LoVo (cell line): ENCODE data around the gene ACER3.
"Not testable (repeated sequence)": the region's sequence is repeated elsewhere in the genome, so short reads cannot be mapped to it uniquely, and the experiment has no call there.

Source experiments
- DNase-seq: peaks from one replicate; pipeline ENCODE4 v3.0.0-alpha.2; 2016; ENCODE audit warnings: low spot score

ACER3 gene

DNA sequence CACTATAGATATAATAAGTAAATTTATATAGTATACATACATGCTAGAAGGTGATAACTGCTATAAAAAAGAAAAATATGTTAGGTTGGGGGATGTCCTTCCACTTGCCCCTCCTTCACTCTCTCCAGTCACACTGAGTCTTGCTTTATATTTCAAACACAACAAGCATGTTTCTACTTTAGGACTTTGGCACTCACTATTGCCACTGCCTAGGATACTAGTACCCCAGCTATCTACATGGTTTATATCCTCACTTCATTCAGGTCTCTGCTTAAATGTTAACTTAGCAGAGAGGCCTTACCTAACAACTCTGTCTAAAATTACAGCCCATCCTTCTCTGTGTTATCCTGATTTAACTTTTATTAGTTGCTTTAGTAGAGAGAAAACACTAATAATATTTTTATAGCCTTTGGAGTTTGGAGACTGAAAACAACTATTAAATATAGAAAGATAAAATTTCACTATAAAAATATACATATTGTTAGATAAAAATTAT lies 134.4 kb downstream of the ACER3 start:
- DNase-seq: no peak

DNA sequence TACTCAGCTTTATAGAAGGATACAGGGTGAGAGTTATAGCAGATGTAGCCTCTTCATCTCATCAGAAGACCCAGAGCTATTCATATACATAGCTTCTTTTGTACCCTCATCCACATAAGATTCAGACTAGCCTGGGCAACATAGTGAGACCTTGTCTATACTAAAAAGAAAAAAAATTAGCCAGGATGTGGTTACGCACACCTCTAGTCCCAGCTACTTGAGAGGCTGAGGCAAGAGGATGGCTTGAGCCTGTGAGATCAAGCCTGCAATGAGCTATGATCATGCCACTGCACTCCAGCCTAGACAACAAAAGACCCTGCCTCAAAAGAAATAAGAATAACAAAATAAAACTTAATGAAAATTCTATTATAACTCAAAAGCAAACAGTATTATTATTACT lies 136.8 kb downstream of the ACER3 start:
- no peak for DNase-seq

DNA sequence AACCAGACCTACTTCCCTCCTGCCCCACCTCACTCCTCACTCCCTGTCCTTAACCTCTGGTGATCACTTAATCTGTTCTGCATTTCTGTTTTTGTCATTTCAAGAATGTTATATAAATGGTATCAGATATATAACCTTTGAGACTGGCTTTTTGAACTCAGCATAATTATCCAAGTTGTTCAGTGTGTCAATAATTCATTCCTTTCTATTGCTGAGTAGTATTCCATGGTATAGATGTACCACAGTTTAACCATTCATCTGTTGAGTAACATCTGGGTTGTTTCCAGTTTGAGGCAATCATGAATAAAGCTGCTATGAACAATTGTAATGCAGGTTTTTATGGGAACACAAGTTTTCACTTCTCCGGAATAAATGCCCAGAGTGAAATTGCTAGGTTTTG lies 138.9 kb downstream of the ACER3 start:
- DNase-seq: no peak

DNA sequence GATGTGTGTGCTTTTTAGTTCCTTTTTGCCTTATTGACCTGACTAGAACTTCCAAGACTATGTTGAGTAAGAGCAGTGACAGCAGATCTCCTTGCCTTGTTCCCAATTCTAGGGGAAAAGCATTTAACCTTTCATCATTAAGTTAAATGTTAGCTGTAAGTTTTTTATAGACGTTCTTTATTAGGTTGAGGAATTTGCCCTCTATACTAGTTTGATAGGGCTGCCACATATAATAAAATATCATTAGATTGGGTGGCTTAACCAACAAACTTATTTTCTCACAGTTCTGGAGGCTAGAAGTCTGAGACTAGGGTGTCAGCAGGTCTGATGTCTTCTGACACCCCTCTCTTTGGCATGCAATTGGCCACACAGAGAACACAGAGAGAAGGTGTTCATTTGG lies 140.9 kb downstream of the ACER3 start:
- DNase-seq: peak; percentile 6

DNA sequence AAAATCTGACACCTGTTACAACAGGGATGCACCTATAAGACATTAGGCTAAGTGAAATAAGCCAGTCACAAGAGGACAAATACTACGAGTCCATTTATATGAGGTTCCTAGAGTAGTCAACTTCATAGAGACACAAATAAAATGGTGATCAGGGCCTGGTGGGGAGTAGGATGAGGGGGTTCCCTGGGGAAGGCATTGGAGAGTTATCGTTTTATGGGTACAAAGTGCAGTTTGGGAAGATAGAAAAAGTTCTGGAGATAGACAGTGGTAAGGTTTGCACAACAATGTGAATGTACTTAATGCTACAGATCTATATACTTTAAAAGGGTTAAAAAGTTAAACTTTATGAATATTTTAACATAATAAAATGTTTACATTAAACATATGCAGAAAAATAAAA lies 142.1 kb downstream of the ACER3 start:
- no peak for DNase-seq

DNA sequence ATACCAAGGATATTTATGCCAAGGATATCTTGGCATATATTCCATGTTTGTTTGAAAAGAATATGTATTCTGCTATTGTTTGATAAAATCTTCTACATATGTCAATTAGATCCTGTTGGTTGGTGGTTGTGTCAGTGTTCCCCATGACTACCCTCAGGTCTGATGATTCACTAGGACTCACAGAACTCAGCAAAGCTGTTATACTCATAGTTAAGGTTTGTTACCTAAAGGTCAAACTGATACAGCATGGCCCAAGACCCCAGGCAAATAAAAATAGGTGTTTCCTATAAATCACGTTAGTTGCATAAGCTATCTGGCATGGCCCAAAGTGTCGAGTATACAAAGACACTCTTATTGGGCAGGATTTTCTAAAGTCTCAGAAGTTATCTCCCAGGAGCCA lies 143.2 kb downstream of the ACER3 start:
- no peak for DNase-seq

DNA sequence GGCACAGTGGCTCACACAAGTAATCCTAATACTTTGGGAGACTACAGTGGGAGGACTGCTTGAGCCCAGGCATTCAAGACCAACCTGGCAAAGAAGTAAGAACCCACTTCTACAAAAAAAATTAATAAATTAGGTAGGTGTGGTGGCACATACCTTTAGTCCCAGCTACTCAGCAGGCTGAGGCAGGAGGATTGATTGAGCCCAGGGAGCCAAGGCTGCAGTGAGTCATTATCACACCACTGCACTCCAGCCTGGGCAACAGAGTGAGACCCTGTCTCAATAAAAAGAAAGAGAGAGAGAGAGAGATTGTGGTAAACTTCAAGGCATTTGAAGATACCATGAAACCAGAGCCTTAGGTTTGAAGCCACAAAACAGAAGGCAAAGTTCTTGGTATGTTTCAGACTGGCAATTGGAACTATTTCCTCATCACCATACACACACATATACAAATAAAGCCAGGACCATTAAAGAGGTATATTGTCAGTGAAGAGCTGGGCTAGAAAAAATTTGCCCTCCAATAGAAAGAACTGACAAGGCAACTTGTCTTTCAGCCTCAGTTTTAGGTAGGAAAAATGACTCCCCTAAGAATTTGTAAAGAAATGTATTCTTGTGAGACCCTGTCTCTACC lies 148.9 kb downstream of the ACER3 start:
- DNase-seq: no peak

DNA sequence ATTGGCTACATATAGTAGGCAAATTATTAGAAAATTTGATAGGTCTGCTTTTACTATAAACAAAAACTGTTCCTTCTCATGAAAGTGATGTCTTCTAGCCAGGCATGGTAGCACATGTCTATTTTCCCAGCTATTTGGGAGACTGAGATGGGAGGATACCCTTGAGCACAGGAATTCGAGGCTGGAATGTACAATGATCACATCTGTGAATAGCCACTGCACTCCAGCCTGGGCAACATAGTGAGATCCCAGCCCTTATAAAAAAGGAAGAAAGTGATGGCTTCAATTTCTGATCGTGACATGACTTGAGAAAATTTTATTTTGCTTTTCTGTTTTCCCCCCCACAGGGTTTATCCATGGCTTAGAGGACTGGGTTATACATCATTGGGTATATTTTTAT lies 154.0 kb downstream of the ACER3 start:
- DNase-seq: no peak

DNA sequence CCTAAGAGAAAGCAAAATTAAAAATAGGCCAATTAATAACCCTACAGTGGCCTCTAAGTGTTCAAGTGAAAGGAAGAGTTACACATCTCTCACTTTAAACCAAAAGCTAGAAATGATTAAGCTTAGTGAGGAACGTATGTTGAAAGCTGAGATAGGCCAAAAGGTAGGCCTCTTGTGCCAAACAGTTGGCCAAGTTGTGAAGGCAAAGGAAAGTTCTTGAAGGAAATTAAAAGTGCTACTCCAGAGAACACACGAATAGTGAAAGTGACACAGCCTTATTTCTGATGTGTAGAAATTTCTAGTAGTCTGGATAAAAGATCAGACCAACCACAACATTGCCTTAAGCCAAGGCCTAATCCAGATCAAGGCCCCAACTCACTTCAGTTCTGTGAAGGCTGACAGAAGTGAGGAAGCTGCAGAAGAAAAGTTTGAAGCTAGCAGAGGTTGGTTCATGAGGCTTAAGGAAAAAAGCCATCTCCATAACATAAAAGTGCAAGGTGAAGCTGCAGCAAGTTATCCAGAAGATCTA lies 157.7 kb downstream of the ACER3 start:
- not testable (repeated sequence) for DNase-seq

DNA sequence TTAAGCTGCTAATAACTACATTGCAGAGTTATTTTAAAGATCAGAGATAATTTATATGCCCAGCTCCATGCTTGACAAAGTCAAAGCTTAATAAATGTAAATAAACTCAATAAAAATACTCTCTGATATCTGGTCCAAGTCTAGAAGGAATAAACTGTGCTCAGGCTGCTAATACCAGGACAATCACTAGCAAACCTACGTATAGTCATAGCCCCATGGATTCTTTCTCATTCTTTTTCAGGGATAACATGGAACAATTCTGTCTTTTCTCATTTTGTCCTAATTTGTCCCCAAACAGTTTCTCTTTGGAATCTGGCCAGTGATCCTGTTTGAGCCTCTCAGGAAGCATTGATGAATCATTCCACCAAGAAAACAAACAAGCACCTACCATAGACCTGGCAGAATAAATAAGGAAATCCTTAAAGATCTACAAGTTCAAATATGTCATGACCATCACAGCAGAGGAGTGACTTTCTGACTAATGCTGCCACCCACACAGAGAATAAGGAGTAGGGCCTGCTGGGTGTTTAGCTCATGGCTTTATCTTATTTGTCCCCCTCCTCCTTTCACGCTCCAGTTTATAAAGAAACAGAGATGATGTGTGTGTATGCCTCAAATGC lies 159.4 kb downstream of the ACER3 start:
- DNase-seq: peak; percentile 53

DNA sequence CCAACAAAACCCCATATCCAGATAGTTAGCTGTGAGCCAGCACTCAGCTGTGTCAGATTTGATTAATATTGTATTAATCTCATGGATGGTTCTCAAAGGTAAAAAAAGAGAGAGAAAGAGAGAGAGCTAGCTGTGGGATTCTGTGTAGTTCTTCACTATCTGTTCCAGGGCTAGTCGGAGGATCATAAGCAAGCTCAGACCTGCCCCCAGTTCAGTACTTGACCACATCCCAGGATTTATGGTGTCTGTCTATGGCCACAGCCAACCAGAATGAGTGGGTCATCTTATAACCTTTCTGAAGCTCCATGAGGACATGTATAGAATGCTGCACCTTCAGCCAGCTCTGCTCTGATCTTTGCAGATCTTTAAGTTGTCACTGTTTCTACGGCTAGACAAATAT lies 160.0 kb downstream of the ACER3 start:
- DNase-seq: no peak

DNA sequence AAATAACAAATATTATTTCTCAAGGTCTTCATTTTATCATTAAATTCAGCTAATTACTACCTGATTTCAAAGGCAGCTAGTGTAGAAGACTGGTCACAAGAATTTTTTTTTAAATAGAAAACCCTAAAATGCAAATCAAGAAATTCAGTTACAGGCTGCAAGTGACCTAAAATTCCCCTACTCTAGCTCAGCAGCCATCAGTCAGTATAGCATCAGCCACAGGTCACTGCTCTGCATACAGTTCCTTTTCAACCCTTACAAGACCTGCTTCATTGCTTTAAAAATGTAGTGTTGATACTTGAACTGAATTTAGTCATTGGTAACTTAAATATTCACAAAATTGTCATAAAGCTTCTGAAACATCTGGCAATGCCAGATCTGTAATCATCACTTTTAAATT lies 164.0 kb downstream of the ACER3 start:
- DNase-seq: no peak

DNA sequence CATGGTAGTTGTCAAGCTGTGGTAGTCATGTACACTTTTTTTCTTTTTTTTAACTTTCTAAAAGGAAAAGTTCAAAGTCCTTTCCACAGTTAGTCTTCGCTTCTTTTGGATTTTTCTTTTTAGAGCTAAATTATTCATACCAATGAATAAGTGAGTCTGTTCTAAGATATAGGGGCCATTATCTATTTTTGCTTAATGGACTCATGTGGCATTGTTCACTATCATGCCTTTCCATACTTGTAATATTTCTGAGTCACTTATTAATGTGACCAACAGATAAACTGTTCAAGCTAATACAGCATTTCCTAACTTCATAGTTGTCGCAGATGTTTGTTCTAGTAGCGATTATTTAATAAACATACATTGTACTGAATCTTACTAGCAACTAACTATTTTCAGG lies 165.5 kb downstream of the ACER3 start:
- no peak for DNase-seq

DNA sequence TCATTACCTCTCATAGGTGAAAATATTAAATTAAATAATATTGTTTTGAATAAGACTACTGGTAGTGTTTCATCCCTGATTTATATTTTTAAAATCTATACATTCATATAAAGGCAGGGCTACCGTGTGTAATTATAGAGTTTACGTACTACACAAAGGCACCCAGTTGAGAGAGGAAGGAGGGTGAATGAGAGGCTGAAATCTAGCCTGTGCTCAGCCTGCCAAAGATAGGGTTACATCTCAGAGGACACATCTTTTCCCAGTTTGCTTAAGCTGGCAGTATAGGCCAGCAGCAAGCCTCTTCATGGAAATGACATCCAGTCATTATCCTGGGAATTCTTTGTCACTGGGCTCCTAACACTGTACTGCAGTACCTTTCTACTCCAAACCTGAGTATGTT lies 166.0 kb downstream of the ACER3 start:
- no peak for DNase-seq

DNA sequence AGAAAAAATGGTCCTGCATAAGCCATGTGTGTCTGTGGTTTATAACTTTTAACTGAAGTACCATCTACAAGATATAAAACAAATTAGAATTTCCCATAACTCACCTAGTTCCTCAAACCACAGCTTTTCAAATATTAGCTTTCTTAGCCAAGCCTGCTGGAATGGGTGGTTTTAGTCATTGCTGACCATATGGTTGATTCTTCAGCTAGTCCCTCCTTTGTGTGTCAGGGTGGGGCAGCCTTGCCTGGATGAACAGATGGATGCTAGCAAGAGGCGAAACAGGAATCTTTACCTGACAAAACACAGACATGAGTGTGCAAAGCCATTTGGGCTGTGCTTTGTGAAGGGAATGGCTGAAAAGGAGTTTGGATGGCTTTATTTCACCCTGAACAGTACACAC lies 166.6 kb downstream of the ACER3 start:
- no peak for DNase-seq

DNA sequence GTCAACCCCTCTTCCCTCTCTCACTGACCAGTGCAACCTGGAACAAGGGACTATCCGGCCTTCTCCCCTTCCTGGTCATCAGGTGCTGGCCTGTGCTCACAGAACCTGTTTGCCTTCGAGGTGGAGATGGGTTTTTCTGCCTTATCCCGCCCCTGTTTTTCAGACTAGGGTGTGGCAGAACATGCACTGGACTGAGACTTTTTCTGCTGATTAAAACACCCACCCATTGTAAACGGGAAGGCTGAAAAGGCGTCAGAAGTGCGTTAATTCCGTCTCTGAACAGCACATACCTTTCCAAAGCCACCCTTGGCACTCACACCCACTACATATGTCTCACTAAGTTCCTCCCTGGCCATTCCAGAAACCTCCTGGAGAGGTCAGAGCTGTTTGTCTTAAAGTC lies 169.1 kb downstream of the ACER3 start:
- peak; percentile 7 for DNase-seq

DNA sequence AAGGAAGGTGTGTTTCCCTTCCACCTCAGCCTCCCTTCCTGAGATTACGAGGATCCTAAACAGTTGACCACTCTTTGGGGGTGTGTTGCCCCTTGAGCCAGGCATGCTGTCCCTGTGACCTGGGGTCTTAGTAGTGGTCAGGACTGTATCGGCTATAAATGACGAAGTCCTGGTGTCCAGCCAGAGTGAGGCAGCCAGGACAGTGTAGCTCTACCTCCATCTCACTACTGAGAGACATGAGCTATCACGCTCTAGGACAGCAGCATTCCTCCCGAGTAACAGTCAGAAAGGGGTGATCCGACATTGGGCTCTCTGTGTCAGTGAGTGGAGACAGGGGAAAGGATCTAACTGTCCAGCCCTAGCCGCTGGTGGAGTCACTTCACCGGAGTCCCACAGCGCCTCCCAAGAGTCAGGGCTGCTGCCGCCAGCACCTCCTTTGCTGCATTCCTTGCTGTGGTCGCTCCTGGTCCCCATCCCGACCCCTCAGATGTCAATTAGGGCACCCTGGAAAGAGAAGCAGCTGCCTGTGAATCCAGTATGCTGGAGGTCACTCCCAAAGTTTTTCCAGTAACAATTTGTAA lies 170.2 kb downstream of the ACER3 start:
- no peak for DNase-seq

DNA sequence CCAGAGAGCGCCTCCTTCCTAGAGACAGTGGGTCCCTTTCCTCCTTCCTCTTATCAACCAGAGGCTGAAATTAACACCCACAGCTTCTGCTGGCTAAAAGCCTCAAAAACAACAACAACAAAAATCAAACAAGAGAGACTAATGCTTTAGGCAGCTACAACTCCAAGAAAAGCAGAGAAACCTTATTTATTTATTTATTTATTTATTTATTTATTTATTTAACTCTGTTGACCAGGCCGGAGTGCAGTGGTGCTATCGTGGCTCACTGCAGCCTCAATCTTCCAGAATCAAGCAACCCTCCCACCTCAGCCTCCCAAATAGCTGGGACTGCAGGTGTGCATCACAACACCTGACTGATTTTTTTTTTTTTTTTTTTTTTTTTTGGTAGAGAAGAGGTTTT lies 170.9 kb downstream of the ACER3 start:
- no peak for DNase-seq

DNA sequence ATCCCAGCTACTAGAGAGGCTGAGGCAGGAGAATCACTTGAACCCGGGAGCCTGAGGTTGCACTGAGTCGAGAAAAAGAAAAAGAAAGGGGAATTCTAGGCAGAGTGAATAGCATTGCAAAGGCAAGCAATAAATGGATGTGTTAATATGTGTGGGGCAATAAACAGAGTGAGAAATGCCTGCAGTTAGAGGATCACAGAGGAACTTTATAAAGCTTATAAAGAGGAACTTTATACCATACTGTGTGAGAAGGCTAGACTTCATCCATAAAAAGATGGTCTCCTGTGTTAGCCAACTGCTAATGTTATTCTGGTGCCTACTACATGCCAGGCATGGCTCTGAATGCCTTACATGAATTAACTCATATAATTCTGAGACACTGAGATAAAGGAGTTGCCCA lies 174.3 kb downstream of the ACER3 start:
- no peak for DNase-seq

DNA sequence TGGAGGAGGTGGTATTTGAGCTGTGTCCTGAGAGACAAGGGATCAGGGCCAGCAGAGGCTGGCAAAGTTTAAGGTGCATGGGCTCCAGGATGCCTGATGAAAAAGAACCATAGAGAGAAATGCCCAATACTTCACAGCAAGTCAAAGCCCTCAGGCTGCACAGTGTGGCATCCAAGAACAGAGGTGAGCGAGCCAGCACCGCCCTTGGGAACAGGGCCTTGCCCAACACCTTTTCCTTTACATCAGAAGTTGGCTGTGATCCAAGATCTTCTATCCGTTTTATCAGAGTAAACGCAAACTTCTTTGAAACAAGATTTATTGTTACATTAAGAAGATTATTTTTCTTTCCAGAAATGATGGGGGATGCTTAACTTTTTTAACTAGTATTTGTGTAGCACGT lies 174.9 kb downstream of the ACER3 start:
- peak; percentile 61 for DNase-seq

DNA sequence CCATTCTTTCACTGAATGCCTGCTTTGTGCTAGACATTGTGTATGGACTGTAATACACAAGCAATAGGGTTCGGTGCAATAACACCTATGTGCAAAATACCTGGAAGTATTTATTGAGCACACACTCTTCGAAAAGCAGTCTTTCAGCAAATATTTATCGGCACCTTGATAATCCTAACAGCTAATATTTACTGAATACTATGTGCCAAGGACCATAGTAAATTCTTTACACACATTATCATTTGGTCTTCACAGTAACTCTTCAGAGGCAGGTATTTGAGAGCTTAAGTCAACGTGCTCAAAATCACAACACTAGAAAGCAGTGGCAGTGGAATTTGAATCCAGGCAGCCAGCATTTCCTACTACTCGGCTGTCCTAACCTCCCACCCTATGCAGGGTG lies 175.7 kb downstream of the ACER3 start:
- no peak for DNase-seq

DNA sequence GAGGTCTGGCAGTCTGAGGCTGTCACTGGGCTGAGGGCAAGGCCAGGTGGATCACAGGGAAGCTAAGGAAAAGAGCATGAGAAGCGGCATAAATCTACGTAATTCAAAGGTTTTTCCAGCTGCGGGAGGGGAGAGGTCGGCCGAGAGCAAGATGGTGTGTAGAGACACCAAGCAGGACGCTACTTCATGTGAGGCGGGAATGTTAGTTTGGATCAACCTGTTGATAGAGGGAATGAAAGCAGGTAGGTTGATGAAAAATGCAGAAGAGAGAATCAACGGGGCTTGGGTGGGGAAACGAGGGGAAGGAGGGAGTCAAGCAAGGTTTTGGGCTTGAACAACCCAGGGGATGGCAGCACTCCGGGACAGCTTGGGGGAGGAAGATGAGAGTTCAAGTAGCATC lies 176.3 kb downstream of the ACER3 start:
- no peak for DNase-seq

DNA sequence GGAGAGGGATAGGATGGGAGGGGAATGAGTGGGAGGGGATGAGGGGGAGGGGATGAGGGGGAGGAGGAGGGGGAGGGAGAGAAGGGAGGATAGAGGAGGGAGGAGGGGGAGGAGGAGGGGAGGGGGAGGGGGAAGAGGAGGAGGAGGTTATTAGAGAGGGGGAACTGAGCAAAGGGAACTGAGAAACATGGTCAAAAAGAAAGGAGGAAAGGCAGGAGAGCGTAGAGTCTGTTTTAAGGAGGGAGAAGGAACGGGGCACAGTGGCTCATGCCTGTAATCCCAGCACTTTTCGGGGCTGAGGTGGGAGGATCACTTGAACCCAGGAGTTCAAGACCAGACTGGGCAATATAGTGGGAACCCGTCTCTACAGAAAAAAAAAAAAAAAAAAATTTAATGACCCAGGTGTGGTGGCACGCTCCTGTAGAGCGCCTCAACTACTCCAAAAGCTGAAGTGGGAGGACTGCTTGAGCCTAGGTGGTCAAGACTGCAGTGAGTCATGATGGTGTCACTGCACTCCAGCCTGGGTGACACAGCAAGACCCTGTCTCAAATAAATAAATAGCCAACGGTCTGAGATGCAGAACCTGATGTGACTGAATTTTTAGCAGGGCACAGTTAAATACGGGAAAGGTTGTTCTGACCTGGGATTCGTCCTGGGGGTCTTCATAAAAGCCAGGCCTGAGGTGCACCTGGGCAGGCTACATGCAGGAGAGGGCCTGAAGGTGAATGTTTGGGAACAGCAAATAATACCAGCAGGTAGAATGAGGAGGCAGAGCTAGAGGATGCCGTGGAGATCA lies 177.5 kb downstream of the ACER3 start:
- DNase-seq: no peak
